ENCODE results near the gene FXYD1.

Gene FXYD1

GRCh38 chr19:35155981-35156672, 17.5 kb downstream of the FXYD1 start:
- H3K4me3 ChIP-seq (ENCODE audit: low read depth in 1 of 2, low read length in 1 of 2), result peak overlapping the region; percentile 82 to 85
- no peak for TF ChIP-seq CTCF (IDR thresholded peaks at IDR 0.05)
- no peak overlapping the region for H3K27ac ChIP-seq
- H3K36me3 ChIP-seq, result peaks cover 46% of the 10 kb centered on the region
- peaks cover 32 to 42% of the 10 kb centered on the region in 2 experiments for H3K4me1 ChIP-seq (ENCODE audit: control insufficient read depth in 1 of 2, insufficient read depth in 1 of 2, low read depth in 1 of 2, low read length in 1 of 2)
- no peaks in the 10 kb centered on the region for H3K9me3 ChIP-seq
- peaks cover 11% of the 10 kb centered on the region for H3K27me3 ChIP-seq

GRCh38 chr19:35156673-35157014, 18.0 kb downstream of the FXYD1 start:
- no peak for TF ChIP-seq CTCF (IDR thresholded peaks at IDR 0.05)
- H3K4me3 ChIP-seq (ENCODE audit: low read depth in 1 of 2, low read length in 1 of 2), result no peak overlapping the region

GRCh38 chr19:35157431-35157830, 18.8 kb downstream of the FXYD1 start:
- Histone ChIP-seq H3K4me3 (ENCODE audit: low read depth in 1 of 2, low read length in 1 of 2) (no peak overlapping the region), H3K4me1 (ENCODE audit: control insufficient read depth in 1 of 2, insufficient read depth in 1 of 2, low read depth in 1 of 2, low read length in 1 of 2) (peaks cover 25 to 29% of the 10 kb centered on the region in 2 experiments), H3K27me3 (peaks cover 11% of the 10 kb centered on the region), H3K27ac (no peak overlapping the region), H3K9me3 (no peaks in the 10 kb centered on the region), H3K36me3 (peaks cover 59% of the 10 kb centered on the region)
- no peak for TF ChIP-seq CTCF (IDR thresholded peaks at IDR 0.05)

More at GRCh38 chr19:35156673-35157014, 18.0 kb downstream of the FXYD1 start:
- Histone ChIP-seq H3K27ac (no peak overlapping the region), H3K36me3 (peaks cover 51% of the 10 kb centered on the region), H3K4me1 (ENCODE audit: control insufficient read depth in 1 of 2, insufficient read depth in 1 of 2, low read depth in 1 of 2, low read length in 1 of 2) (peaks cover 32 to 37% of the 10 kb centered on the region in 2 experiments), H3K27me3 (peaks cover 11% of the 10 kb centered on the region), H3K9me3 (no peaks in the 10 kb centered on the region)

GRCh38 chr19:35159606-35160005, 21.0 kb downstream of the FXYD1 start:
- peaks cover 79% of the 10 kb centered on the region for H3K36me3 ChIP-seq
- H3K4me3 ChIP-seq (ENCODE audit: low read depth in 1 of 2, low read length in 1 of 2), result no peak overlapping the region
- peaks cover 11 to 14% of the 10 kb centered on the region in 2 experiments for H3K4me1 ChIP-seq (ENCODE audit: control insufficient read depth in 1 of 2, insufficient read depth in 1 of 2, low read depth in 1 of 2, low read length in 1 of 2)
- H3K9me3 ChIP-seq, result no peaks in the 10 kb centered on the region
- H3K27me3 ChIP-seq, result no peaks in the 10 kb centered on the region
- no peak overlapping the region for H3K27ac ChIP-seq
- no peak for TF ChIP-seq CTCF (IDR thresholded peaks at IDR 0.05)

- no peaks in the 10 kb centered on the region for H3K27me3 ChIP-seq
- H3K4me3 ChIP-seq (ENCODE audit: low read depth in 1 of 2, low read length in 1 of 2), result no peak overlapping the region
- H3K4me1 ChIP-seq (ENCODE audit: control insufficient read depth in 1 of 2, insufficient read depth in 1 of 2, low read depth in 1 of 2, low read length in 1 of 2), result peaks cover 2 to 3% of the 10 kb centered on the region in 2 experiments
- no peaks in the 10 kb centered on the region for H3K9me3 ChIP-seq
- peaks cover 91% of the 10 kb centered on the region for H3K36me3 ChIP-seq
- no peak for TF ChIP-seq CTCF (IDR thresholded peaks at IDR 0.05)
- no peak overlapping the region for H3K27ac ChIP-seq
Observed at GRCh38 chr19:35160629-35161433, 22.2 kb downstream of the FXYD1 start.
